Left renal pelvis (tissue), 4 donors: ENCODE measurements around the gene AREL1. TPM values are rescaled to one million over a fixed set of nuclear protein-coding genes. Genes with fewer than 3 reads are reported as not detected.

Experiments used
- DNase-seq, 4 donors: peaks; one replicate each; pipeline ENCODE4 v3.0.0-alpha.2; 2013; ENCODE audit warnings: low read depth in 4 of 4, low spot score in 3 of 4
- polyA plus RNA-seq, 4 donors: library from polyadenylated mRNA; unstranded; fragments of 120-200 nt; gene quantifications; one replicate each; pipeline ENCODE4 v1.2.1, GENCODE V29; 2013; ENCODE audit not compliant: insufficient read length in 4 of 4

Gene AREL1
- polyA plus RNA-seq, 4 donors: 25.6 to 42.9 (median 37.9) TPM

DNA sequence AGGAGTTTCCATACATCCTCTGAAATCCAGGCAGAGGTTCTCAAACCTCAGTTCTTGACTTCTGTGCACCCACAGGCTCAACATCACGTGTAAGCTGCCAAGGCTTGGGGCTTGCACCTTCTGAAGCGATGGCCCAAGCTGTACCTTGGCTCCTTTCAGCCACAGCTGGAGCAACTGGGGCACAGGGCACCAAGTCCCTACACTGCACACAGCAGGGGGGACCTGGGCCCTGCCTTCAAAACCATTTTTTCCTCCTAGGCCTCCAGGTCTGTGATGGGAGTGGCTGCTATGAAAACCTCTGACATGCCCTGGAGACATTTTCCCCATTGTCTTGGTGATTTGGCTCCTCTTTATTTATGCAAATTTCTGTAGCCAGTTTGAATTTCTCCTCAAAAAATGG is 10.6 kb downstream of the AREL1 start:
- no peak for DNase-seq

DNA sequence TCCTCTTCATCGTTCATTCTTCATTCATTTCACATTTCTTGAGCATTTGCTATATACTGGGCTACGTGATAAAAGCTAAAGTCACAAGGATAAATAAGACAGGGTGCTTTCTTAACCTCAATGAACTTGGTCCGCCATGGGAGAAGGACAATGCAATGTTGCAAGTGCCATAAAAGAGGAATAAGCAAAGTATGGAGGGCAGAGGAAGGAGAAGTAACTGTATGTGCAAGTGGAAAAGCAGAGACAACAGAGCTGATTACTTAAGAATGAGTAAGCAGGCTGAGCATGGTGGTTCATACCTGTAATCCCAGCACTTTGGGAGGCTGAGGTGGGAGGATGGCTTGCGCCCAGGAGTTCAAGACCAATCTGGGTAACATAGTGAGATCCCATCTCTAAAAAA is 14.4 kb downstream of the AREL1 start:
- DNase-seq: no peak

DNA sequence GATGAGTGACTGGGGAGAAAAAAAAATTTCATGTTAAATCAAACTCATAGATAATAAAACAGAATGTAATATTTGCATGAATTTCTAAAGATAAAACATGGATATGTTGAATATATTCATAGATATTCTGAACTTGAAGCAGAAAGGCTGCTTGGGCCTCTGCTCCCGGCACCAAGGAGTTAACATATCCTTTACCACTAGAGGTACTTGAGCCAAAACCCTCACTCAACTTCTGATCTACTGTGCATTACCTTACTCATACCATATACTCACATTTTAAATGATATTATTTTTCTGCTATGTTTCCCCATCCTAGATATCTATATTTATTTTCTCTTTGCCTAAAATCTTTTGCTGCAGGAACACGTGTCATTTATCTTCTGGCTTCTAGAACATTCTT is 14.9 kb downstream of the AREL1 start:
- DNase-seq: no peak

DNA sequence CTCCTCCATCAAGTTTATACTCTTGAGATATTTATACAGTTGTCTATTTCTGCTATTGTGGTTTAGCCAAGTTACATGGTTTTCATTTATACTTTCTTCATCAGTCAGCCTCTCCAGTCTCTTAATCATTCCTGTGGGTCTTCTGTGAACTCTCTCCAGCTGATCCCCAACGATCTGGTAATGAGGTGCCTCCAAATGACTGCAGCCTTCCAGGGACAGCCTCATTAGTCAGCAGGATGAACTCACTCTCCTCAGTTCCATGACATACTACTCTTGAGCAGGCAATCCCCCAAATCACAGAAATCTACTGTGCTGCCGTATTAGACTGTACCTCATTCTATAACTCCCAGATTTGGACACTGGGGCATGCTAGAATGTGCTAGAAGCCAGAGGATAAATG is 15.3 kb downstream of the AREL1 start:
- no peak for DNase-seq

DNA sequence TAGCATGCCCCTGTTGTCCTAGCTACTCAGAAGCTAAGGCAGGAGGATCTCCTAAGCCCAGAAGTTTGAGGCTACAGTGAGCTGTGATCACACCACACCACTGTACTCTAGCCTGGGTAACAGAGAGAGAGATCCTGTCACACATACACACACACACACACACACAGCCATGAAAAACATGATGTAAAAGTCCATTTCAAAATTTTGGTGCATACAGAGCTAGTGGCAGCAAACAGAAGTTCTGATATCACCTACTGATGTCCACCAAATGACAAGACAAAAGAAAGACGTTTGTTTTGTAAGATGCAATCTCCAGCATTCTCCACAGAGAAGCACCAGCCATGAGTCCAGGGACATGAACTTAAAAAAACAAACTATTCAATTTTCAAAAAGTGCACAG is 15.9 kb downstream of the AREL1 start:
- no peak for DNase-seq

DNA sequence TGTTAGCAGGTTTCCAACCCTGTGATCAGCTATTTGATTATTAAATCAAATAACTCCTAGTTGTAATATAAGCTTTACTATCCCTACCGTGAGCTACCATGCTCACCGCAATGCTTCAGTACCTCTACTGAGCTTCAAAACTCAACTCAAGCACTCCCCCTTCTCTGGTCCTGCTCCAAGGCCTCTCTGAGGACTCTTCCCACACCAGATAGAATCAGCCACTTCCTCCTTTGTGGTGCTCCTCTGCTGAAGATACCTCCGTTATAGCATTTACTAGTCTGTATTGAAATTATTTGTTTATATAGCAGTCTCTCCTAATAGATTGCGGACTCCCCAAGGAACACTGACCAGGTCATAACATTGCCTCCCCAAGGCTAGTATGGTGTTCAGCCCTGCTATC is 17.5 kb downstream of the AREL1 start:
- DNase-seq: no peak

DNA sequence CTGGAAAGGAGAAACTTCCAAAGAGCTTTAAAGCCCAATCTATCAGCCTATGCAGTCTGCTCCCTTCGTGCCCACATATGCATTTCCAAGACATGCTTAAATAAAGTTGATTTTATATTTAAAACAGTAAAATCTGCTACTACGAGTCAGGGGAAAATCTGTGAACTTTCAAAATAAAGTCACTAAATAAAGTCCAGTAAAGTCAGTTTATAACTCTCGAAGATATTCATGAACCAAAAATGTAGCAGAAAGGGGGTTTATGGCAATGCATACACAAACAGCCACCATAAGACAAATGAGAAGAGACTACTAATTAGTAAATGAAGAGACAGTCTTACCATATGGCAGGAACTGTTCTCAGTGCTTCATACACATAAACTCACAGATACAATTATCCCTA is 19.7 kb downstream of the AREL1 start:
- DNase-seq: no peak

DNA sequence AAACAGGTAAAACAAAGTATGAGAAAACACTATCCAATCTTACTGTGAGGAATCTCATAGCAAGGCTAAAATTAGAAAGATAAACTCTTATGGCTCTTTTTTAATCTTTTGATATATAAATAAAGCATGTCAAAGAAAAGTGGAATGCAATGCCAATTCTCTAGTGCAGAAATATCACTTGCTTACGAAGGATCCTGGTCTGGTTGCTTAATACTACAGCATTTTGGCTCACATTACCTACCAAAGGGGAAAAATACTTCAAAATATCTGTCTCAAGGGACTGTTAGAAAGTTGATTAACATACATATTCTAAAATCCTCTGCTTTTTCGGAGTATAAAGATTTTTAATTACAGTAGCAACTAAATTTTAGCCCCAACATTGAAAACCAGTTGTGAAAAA is 21.4 kb downstream of the AREL1 start:
- DNase-seq: no peak

DNA sequence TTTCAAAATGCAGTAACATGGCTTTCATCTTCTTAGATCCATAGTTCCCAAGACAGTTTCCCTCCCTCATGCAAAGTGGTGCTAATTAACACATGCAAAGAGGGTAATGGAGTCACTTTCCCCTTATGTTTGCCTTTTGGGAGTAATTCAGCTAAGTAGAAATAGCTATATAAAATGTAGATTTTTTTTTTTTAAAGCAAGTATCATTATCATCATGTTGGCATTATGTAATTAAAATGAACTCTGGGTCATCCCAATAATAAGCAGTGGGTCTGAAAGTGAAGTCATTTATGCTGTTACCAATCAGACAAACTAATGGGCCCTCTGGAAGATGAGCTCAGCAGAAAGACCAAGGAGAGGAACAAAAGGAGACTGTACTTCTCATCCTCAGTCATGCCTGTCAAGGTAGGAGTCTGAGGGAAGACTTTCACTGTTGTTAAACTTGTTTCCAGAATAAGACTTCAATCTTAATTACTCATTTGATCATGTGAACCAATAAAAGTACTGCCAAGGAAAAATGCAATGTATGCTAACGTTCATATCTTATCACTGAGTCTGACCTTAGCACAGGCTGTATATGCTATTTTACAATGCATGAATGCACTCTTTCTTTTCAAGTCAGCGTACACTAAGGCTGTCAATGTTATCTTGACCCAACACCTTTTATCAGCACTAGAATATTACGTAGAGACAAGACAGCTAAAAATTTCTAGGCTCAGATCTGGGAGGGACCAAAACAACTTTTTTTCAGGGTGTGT is 26.8 kb downstream of the AREL1 start:
- no peak for DNase-seq

DNA sequence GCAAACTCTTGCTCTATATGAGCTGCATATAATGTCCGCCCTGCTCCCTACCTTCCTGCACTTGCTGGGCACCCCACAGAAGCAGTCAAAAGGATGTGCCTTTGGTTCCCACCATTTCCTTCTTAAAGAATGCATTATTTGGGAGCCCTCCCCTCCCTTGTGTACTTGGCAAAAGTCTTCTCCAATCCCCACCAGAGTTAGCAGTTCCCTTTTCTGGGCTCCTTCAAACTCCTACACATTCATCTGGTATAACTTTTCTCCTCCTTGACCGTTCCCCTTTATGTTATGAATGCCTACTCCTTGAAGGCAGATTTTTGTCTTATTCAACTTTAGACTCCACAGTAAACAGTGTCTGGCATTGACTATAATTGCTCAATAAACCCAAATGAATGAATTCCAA is 27.8 kb downstream of the AREL1 start:
- no peak for DNase-seq

DNA sequence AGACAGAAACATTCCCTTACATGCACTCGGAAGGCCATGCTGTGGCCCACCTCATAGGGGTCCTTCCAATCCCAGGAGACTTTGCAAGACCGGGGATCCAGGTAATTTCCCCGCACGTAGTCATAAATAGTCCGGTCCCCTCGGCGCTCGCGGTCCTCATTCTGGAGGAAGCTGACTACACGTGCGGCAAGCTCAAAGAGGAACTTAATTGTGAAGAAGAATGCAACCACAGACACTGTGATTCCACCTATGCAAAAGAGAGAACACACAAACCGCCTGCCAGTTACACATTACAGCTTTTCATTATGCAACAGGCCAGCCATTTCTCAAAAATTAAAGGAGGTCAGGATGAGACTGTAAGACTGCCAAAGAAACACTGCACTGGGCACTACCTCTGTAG is 28.4 kb downstream of the AREL1 start:
- DNase-seq: no peak

DNA sequence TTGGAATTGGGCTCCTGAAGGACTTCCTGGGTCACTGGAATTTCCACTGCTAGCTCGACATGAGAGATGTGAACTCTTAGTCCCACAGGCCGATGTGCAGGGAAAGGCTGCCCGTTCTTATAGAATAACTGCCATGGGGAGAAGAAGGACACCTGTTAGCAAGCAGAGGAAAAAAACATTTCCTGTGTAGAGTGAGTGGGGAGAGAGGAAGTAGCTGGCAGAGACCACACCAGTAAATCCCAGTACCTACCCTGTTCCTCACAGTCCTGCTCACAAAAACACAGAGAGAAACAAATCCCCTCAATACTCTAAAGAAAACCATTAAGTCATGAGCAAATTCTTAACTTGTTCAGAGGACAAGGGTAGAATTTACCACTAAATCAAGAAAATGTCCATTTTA is 29.5 kb downstream of the AREL1 start:
- DNase-seq: no peak

DNA sequence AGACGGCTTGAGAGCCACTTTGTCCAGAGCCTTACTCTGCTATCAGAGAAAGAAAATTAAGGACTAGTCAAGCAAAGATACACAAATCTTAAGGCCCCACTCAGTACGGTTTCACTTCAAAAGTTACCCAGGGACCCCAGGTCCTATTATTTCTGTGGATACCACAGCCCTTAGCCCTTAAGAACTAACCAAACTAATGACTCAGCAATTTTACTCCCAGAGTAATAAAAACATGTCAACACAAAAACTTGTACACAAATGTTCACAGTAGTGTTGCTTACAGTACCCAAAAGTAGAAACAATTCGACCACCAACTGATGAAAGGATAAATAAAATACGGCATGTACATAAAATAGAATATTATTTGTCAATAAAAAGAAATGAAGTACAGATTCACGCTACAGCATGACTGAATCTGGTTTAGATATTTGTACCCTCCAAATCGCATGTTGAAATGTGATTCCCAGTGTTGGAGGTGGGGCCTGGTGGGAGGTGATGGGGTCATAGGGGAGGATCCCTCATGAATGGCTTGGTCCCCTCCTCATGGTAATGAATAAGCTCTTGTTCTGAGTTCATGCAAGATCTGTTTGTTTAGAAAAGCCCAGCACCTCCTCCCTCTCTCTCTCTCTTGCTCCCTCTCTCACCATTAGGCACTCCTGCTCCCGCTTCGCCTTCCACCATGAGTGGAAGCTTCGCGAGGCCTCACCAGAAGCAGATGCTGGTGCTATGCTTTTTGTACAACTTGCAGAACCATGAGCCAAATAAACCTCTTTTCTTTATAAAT is 30.5 kb downstream of the AREL1 start:
- no peak for DNase-seq

DNA sequence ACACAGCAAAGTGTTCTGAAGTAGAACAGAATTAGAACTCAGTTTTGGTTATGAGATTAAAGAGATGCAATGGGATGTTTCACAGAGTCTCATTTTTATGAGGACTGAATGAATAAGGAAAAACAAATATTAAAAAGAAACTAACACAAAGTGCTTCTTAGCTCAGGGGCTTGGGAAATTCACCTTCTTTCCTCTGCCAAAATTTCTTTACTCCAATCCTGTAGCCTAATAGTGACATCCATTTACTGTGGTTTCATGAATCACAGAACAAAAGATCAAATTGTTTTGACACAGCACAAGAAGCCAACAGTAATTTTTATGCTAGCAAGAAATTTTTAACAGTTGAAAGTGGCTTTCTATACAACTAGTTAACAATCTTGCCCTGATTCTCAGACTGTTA is 37.7 kb downstream of the AREL1 start:
- DNase-seq: no peak

DNA sequence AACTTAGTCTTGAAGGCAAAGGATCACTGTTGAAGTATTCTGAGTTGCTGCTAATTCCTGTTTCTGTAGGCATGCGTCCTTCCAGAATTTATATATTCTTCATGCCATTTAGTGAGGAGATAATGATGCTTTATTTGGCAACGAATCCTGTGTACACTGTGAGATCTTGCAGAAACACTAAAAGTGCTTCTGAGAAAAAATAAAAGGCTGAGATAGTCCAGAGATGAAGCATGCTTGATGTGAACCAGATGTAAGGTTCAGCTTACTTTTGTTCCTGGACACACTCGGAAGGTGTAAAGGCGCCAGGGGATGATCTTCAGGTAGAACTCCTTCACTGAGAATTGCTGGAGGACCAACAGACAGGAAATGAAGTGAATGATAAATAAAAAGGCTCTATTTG is 39.1 kb downstream of the AREL1 start:
- no peak for DNase-seq

DNA sequence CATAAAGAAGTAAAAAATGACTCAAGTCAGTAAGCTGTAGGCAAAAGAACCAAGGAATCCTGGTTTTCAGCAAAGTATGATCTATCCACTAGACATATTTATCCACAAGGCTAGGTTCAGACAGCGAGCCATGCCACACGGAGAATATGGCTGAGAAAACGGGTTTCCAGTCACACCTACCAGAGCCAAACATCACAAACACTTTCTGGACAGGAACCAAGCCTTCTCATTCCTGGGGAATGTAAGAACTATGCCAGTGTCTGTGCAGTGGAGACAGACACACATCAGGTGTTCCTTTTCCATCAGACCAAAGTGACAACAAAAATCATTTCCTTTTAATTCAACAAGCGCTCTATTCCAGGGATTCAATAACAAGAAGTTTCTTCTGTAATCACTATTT is 41.1 kb downstream of the AREL1 start:
- no peak for DNase-seq

DNA sequence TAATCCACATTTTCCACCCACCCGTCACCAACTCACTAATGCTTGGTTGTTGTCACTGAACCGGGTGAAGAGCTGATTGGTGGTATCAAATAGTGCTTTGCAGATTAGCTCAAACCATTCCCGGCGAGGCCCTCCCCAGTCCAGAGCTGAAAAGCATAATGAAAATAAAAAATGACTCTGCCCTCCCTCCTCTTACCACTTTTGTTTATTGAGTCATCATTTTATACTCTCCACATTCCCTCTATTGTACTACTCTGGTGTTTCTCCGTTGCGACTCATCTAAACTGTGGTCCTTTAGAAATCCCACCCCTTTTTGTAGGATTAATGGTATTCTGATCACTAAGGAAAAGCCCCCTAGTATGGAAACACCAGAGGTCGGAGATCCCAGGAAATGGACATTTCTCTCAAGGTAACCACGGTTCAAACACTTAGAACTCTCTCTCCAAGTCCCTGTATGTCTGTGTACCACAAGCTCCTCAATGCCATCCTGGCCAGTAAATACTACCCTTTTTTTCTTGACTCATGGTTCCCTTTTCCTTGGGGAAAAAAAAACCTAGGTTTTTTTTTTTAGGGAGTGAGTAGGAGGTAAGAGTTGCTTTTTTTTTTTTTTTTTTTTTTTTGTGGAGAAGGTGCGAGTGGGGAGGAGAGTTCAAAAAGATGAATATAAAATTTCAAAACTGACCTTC is 42.0 kb downstream of the AREL1 start:
- no peak for DNase-seq

DNA sequence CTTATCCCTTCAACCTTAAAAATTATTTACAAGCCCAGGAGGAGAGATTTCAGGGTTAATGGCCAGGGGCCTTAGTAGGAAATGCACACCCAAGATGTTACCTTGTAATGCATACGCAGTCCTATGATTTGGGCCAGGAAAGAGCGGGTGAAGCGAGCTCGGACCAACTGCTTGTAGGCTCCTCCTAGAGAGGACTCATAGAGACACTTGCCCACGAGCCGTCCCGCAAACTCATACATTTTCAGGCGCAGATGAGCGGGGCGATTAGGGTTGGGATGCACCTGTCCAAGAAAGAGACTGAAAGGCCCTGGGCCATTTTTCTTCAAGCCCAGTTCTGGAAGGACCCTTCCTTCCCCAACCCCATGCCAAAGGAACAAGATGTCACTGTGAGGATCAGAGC is 43.0 kb downstream of the AREL1 start:
- DNase-seq: no peak

DNA sequence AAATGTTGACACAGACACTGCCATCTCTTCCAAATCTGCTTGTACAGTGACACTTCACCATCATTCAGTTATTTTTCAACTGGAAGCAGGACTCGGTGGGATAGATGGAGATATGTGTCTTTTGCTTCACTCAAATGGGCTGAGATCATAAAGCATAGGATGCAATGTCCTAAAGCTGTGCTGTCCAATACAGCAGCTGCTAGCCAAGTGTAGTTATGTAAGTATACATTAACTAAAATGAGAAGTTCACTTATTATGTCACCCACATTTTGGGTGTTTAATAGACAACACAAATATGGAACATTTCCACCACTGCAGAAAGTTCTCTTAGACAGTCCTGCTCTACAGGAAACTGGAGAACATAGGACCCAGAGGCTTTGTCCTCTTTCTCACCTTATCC is 43.6 kb downstream of the AREL1 start:
- no peak for DNase-seq

DNA sequence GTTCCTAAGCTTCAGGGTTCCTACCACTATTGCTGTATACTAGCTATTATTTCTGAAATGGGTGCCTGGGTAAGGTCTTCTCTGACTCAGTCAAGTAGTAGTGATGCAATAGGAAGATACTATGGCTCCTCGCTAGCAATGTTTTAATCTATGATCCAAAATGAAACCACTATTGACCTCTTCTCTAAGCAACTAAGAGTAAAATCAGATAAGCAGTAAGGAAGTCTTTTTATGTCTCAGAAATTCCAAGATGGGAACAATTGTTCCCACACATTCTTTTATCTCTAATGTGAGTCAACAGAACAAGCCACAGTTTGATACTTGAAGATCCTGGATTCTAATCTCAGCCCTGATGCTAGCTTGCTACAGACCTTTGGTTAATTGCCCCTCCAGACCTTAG is 45.1 kb downstream of the AREL1 start:
- no peak for DNase-seq

DNA sequence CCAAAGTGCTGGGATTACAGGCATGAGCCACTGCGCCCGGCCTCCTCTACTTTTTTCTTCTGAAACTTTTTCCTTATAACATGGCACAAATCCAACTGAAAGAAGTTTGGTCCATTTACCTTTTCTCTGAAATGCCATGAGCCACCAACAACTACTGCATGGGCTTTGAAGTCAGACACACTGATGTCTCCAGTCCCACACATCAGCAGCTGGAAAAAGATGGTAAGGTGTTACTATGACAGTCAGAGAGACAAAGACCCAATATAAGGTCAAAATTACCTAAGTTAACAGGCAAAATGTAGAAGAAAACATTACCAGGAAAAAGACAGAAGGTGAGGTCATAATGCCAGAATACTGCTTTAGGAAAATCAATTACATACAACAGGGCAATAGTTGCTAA is 48.2 kb downstream of the AREL1 start:
- no peak for DNase-seq

DNA sequence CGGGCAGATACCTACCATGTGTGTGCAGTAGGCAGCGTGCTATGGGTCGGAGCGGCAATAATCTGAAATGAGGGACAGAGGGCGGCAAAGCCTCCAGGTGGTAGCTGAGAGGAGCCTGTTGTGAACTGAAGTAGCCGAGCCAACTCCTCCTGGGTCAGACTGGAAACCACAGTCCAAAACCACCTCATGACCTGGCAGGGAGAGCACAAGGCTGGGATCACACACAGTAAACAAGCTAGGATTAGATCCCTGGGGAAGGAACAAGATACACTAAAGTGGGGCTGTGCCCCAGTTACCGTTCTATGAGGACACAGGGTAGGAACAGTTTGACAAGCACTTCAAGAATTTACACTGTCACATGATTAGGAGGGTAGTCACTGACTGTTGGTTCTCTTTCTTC is 49.0 kb downstream of the AREL1 start:
- no peak for DNase-seq
